Small intestine (tissue), 7 donors: ENCODE data around the gene ACBD6. TPM values are rescaled to one million over a fixed set of nuclear protein-coding genes. Genes with fewer than 3 reads are reported as not detected.
A peak's percentile ranks its signal among the peaks of the same experiment; 100 is the strongest.

ENCODE experiments used
- DNase-seq, 2 donors: peaks; one replicate each; pipeline versions ENCODE4 v3.0.0 to v3.0.0-alpha.2; 2013
- FAIRE-seq: peaks from 2 replicates; lab custom pipeline; 2012; peaks lifted over from hg19 to GRCh38; lab: Jason Lieb, UNC
- H3K27ac ChIP-seq, 3 donors: one replicate each; pipeline ENCODE4 v1.5.1; 2013; ENCODE audit warnings: low read length in 2 of 3, mild to moderate bottlenecking in 2 of 3, control low read depth in 1 of 3, inconsistent platforms in 1 of 3, low read depth in 1 of 3, moderate library complexity in 1 of 3
- H3K27me3 ChIP-seq, 3 donors: one replicate each; pipeline ENCODE4 v1.6.1; 2013; ENCODE audit warnings: low read length in 3 of 3, inconsistent platforms in 1 of 3; ENCODE audit not compliant: control insufficient read depth in 3 of 3, insufficient read depth in 3 of 3
- H3K36me3 ChIP-seq, 3 donors: one replicate each; pipeline ENCODE4 v1.6.1; 2013; ENCODE audit warnings: low read length in 3 of 3, inconsistent platforms in 1 of 3, low read depth in 1 of 3, mild to moderate bottlenecking in 1 of 3, moderate library complexity in 1 of 3; ENCODE audit not compliant: control insufficient read depth in 3 of 3, insufficient read depth in 2 of 3
- H3K4me1 ChIP-seq, 3 donors: one replicate each; pipeline ENCODE4 v1.6.1; 2013; ENCODE audit warnings: low read length in 2 of 3, inconsistent platforms in 1 of 3, low read depth in 1 of 3, mild to moderate bottlenecking in 1 of 3, moderate library complexity in 1 of 3; ENCODE audit not compliant: control insufficient read depth in 3 of 3, insufficient read depth in 2 of 3
- H3K4me3 ChIP-seq, 3 donors: one replicate each; pipeline ENCODE4 v1.5.1; 2013; ENCODE audit warnings: low read length in 3 of 3, control low read depth in 1 of 3, inconsistent platforms in 1 of 3, low read depth in 1 of 3, mild to moderate bottlenecking in 1 of 3, moderate library complexity in 1 of 3
- H3K9me3 ChIP-seq, 2 donors: one replicate each; pipeline ENCODE4 v1.6.1; 2013; ENCODE audit warnings: low read depth in 1 of 2, low read length in 1 of 2; ENCODE audit not compliant: control insufficient read depth in 2 of 2, insufficient read depth in 1 of 2
- WGBS, 3 donors: extraction: QIAGEN DNeasy Blood & Tissue Kit; methylation state at CpG; one replicate each; pipeline ENCODE4 v1.1.7; 2013; 5-methylcytosine and 5-hydroxymethylcytosine counted together
- polyA plus RNA-seq, 4 donors: library from polyadenylated mRNA; stranded (reverse) in 3 of 4; unstranded in 1 of 4; fragments of 200-250 nt in 3 of 4; fragments of 120-200 nt in 1 of 4; gene quantifications; one replicate each; pipeline versions ENCODE4 v1.2.1 to v1.2.3, GENCODE V29; 2013
- donor health status: healthy with polysubstance abuse.
- donor health status: control.
- donor health status: control.
- donor health status: Bipolar disorder and iron deficiency.
- donor health status: healthy.

The ACBD6 gene
- polyA plus RNA-seq, 4 donors: 12.7 to 49.5 (median 20.7) TPM

GRCh38 chr1:180327089-180327488 is 175.3 kb downstream of the ACBD6 start:
- Histone ChIP-seq H3K27ac (no peak overlapping the region), H3K36me3 (peaks cover 0 to 13% (median 0%) of the 10 kb centered on the region in 3 donors), H3K27me3 (no peaks in the 10 kb centered on the region), H3K4me1 (no peaks in the 10 kb centered on the region), H3K9me3 (peaks cover 0 to 9% of the 10 kb centered on the region in 2 donors), H3K4me3 (no peak overlapping the region)
- DNase-seq (no peak), FAIRE-seq (no peak)
- 98 to 100% (median 99%) methylated on average over 6 of the region's 6 CpGs for WGBS, 3 donors

- FAIRE-seq (no peak), DNase-seq (no peak)
- Histone ChIP-seq H3K4me3 (no peak overlapping the region), H3K36me3 (peaks cover 0 to 3% (median 3%) of the 10 kb centered on the region in 3 donors), H3K9me3 (no peaks in the 10 kb centered on the region), H3K27ac (no peak overlapping the region), H3K4me1 (peaks cover 0 to 2% (median 0%) of the 10 kb centered on the region in 3 donors), H3K27me3 (no peaks in the 10 kb centered on the region)
- WGBS, 3 donors: 96 to 97% (median 96%) methylated on average over 2 of the region's 2 CpGs
Measured at GRCh38 chr1:180312926-180313325, 189.5 kb downstream of the ACBD6 start.

- FAIRE-seq: no peak
- H3K4me1 ChIP-seq: peaks cover 0 to 2% (median 0%) of the 10 kb centered on the region in 3 donors
- H3K4me3 ChIP-seq: no peak overlapping the region
- no peaks in the 10 kb centered on the region for H3K27me3 ChIP-seq
- 65 to 76% (median 74%) methylated on average over 4 of the region's 4 CpGs for WGBS, 3 donors
- H3K36me3 ChIP-seq: peaks cover 0 to 3% (median 3%) of the 10 kb centered on the region in 3 donors
- no peak overlapping the region for H3K27ac ChIP-seq
- no peaks in the 10 kb centered on the region for H3K9me3 ChIP-seq
- peak; percentile 17 to 35 for DNase-seq
Measured at GRCh38 chr1:180311011-180311730, 191.2 kb downstream of the ACBD6 start.

- Histone ChIP-seq H3K9me3 (no peaks in the 10 kb centered on the region), H3K27me3 (no peaks in the 10 kb centered on the region), H3K36me3 (peaks cover 0 to 3% (median 3%) of the 10 kb centered on the region in 3 donors), H3K4me3 (no peak overlapping the region), H3K4me1 (peaks cover 0 to 2% (median 0%) of the 10 kb centered on the region in 3 donors), H3K27ac (no peak overlapping the region)
- WGBS, 3 donors: 88 to 97% (median 88%) methylated on average over 3 of the region's 3 CpGs
- DNase-seq: no peak
- no peak for FAIRE-seq
Measured at GRCh38 chr1:180310095-180310494, 192.3 kb downstream of the ACBD6 start.

GRCh38 chr1:180309338-180309737 is 193.0 kb downstream of the ACBD6 start:
- no peaks in the 10 kb centered on the region for H3K27me3 ChIP-seq
- peaks cover 0 to 3% (median 3%) of the 10 kb centered on the region in 3 donors for H3K36me3 ChIP-seq
- no peak for FAIRE-seq
- DNase-seq: peak; percentile 16 to 22
- H3K4me1 ChIP-seq: peaks cover 0 to 2% (median 0%) of the 10 kb centered on the region in 3 donors
- H3K4me3 ChIP-seq: no peak overlapping the region
- 84 to 97% (median 95%) methylated on average over 1 of the region's 1 CpG for WGBS, 3 donors
- H3K27ac ChIP-seq: no peak overlapping the region
- no peaks in the 10 kb centered on the region for H3K9me3 ChIP-seq

GRCh38 chr1:180301135-180301742 is 201.1 kb downstream of the ACBD6 start:
- H3K4me1 ChIP-seq: no peaks in the 10 kb centered on the region
- peaks cover 0 to 3% (median 0%) of the 10 kb centered on the region in 3 donors for H3K36me3 ChIP-seq
- WGBS, 3 donors: 78 to 92% (median 89%) methylated on average over 2 of the region's 2 CpGs
- no peak for FAIRE-seq
- H3K27me3 ChIP-seq: no peaks in the 10 kb centered on the region
- H3K27ac ChIP-seq: no peak overlapping the region
- no peak overlapping the region for H3K4me3 ChIP-seq
- no peak for DNase-seq
- no peaks in the 10 kb centered on the region for H3K9me3 ChIP-seq

- FAIRE-seq: no peak
- no peaks in the 10 kb centered on the region for H3K27me3 ChIP-seq
- 93% methylated on average over 7 of the region's 7 CpGs for WGBS, 3 donors
- peaks cover 0 to 5% (median 0%) of the 10 kb centered on the region in 3 donors for H3K36me3 ChIP-seq
- no peaks in the 10 kb centered on the region for H3K4me1 ChIP-seq
- DNase-seq: no peak
- H3K27ac ChIP-seq: no peak overlapping the region
- H3K9me3 ChIP-seq: no peaks in the 10 kb centered on the region
- H3K4me3 ChIP-seq: no peak overlapping the region
Measured at GRCh38 chr1:180299479-180300221, 202.7 kb downstream of the ACBD6 start.

GRCh38 chr1:180295999-180296398 is 206.4 kb downstream of the ACBD6 start:
- no peak overlapping the region for H3K27ac ChIP-seq
- no peak for FAIRE-seq
- no peaks in the 10 kb centered on the region for H3K27me3 ChIP-seq
- H3K4me3 ChIP-seq: no peak overlapping the region
- H3K4me1 ChIP-seq: no peaks in the 10 kb centered on the region
- H3K9me3 ChIP-seq: peaks cover 0 to 3% of the 10 kb centered on the region in 2 donors
- DNase-seq: no peak
- peaks cover 0 to 11% (median 0%) of the 10 kb centered on the region in 3 donors for H3K36me3 ChIP-seq
- 87 to 92% (median 87%) methylated on average over 1 of the region's 1 CpG for WGBS, 3 donors
